GM23338 (cell line): ENCODE measurements around the gene PTBP3. TPM values are rescaled to one million over a fixed set of nuclear protein-coding genes. Genes with fewer than 3 reads are reported as not detected.

Experiments used
- CREB1 ChIP-seq: fragments of 250-450 bp; sonication (Bioruptor Pico); IDR thresholded peaks from 2 replicates; pipeline ENCODE4 v1.5.0; 2020; ENCODE audit warnings: low read depth, mild to moderate bottlenecking, moderate library complexity
- JUNB ChIP-seq: IDR thresholded peaks from one replicate; pipeline ENCODE4 v1.6.1; 2016; ENCODE audit warnings: antibody characterized with exemption; ENCODE audit not compliant: unreplicated experiment
- ZNF114 ChIP-seq: fragments of 250-450 bp; sonication (Bioruptor Pico); IDR thresholded peaks from 2 replicates; pipeline ENCODE4 v1.5.0; 2020; ENCODE audit warnings: mild to moderate bottlenecking, moderate library complexity
- ZNF462 ChIP-seq: fragments of 250-450 bp; sonication (Bioruptor Pico); IDR thresholded peaks from 2 replicates; pipeline ENCODE4 v1.5.0; 2020; ENCODE audit warnings: mild to moderate bottlenecking, moderate library complexity
- polyA plus RNA-seq: library from polyadenylated mRNA; unstranded; fragments of >200 nt; fragmentation: Nextera tagmentation; extraction: Ambion mirVana; gene quantifications from 2 replicates; pipeline ENCODE4 v1.2.1, GENCODE V29; 2016
- total RNA-seq: library from RNA; depleted of rRNA; stranded (reverse); fragments of >200 nt; shearing (Covaris generic); gene quantifications from 2 replicates; pipeline ENCODE4 v1.2.3, GENCODE V29; 2014
- TF ChIP-seq, protein P1 (sequence below), 2 experiments: fragments of 200-600 bp in 1 of 2; sonication (generic) in 1 of 2; conservative IDR thresholded peaks; 2 replicates each; pipeline versions ENCODE4 v1.5.1 to v1.6.1; 2016 to 2017; ENCODE audit warnings: antibody characterized with exemption in 2 of 2, low read depth in 2 of 2, mild to moderate bottlenecking in 2 of 2, moderate library complexity in 1 of 2

The PTBP3 gene
- total and polyA plus RNA-seq, 2 experiments from 2014 or later = 20.0 to 92.9 TPM

GRCh38 chr9:112316258-112316943 lies 17.0 kb downstream of the PTBP3 start (continued):
- TF ChIP-seq ZNF462 = no peak
- TF ChIP-seq JUNB = no peak
- TF ChIP-seq, protein P1, sequence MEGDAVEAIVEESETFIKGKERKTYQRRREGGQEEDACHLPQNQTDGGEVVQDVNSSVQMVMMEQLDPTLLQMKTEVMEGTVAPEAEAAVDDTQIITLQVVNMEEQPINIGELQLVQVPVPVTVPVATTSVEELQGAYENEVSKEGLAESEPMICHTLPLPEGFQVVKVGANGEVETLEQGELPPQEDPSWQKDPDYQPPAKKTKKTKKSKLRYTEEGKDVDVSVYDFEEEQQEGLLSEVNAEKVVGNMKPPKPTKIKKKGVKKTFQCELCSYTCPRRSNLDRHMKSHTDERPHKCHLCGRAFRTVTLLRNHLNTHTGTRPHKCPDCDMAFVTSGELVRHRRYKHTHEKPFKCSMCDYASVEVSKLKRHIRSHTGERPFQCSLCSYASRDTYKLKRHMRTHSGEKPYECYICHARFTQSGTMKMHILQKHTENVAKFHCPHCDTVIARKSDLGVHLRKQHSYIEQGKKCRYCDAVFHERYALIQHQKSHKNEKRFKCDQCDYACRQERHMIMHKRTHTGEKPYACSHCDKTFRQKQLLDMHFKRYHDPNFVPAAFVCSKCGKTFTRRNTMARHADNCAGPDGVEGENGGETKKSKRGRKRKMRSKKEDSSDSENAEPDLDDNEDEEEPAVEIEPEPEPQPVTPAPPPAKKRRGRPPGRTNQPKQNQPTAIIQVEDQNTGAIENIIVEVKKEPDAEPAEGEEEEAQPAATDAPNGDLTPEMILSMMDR (conservative IDR thresholded peaks at IDR 0.05; ENCODE audit: low read depth in 2 of 2) = no peak
- TF ChIP-seq ZNF114 = no peak
- TF ChIP-seq CREB1 (CRISPR knock-in tag) = no peak
